ENCODE data around the gene ST6GAL1.
"Not testable (repeated sequence)": the region's sequence is repeated elsewhere in the genome, so short reads cannot be mapped to it uniquely, and the experiment has no call there.

Gene ST6GAL1

GRCh38 chr3:186942168-186942567 lies 11.8 kb downstream of the ST6GAL1 start:
- DNase-seq: no peak

- DNase-seq: no peak
These were observed 15.0 kb downstream of the ST6GAL1 start for GRCh38 chr3:186945255-186945823.

GRCh38 chr3:186946756-186947375 lies 16.5 kb downstream of the ST6GAL1 start:
- no peak for DNase-seq

- DNase-seq: no peak
These were observed 19.1 kb downstream of the ST6GAL1 start for GRCh38 chr3:186949281-186949982.

- no peak for DNase-seq
These were observed 20.2 kb downstream of the ST6GAL1 start for GRCh38 chr3:186950402-186951093.

- no peak for DNase-seq
These were observed 21.6 kb downstream of the ST6GAL1 start for GRCh38 chr3:186951640-186952552.

- DNase-seq: no peak
These were observed 22.7 kb downstream of the ST6GAL1 start for GRCh38 chr3:186953011-186953487.

- DNase-seq: not testable (repeated sequence)
These were observed 23.8 kb downstream of the ST6GAL1 start for GRCh38 chr3:186953992-186954699.

GRCh38 chr3:186955898-186956696 lies 25.8 kb downstream of the ST6GAL1 start:
- no peak for DNase-seq

GRCh38 chr3:186959029-186959624 lies 28.8 kb downstream of the ST6GAL1 start:
- DNase-seq: no peak

GRCh38 chr3:186960347-186960746 lies 30.0 kb downstream of the ST6GAL1 start:
- no peak for DNase-seq

GRCh38 chr3:186962445-186962844 lies 32.1 kb downstream of the ST6GAL1 start:
- DNase-seq: no peak

GRCh38 chr3:186963636-186964035 lies 33.3 kb downstream of the ST6GAL1 start:
- DNase-seq: no peak

GRCh38 chr3:186964071-186964470 lies 33.7 kb downstream of the ST6GAL1 start:
- DNase-seq: no peak

GRCh38 chr3:186964616-186965015 lies 34.3 kb downstream of the ST6GAL1 start:
- no peak for DNase-seq

GRCh38 chr3:186965141-186965879 lies 35.0 kb downstream of the ST6GAL1 start:
- no peak for DNase-seq

- DNase-seq: no peak
These were observed 36.1 kb downstream of the ST6GAL1 start for GRCh38 chr3:186966406-186966805.

- not testable (repeated sequence) for DNase-seq
These were observed 36.9 kb downstream of the ST6GAL1 start for GRCh38 chr3:186967236-186967635.

- no peak for DNase-seq
These were observed 37.4 kb downstream of the ST6GAL1 start for GRCh38 chr3:186967686-186968085.

GRCh38 chr3:186969607-186970006 lies 39.3 kb downstream of the ST6GAL1 start:
- no peak for DNase-seq
